ENCODE measurements around the gene ACTL6A. TPM values are rescaled to one million over a fixed set of nuclear protein-coding genes. Genes with fewer than 3 reads are reported as not detected.

Gene ACTL6A
- polyA plus RNA-seq, 1 donor from 2014 or later = 137 TPM

- Histone ChIP-seq H3F3A (ENCODE audit: insufficient read depth, low read length, poor library complexity, severe bottlenecking) (no peaks in the 10 kb centered on the region), H2AFZ (ENCODE audit: low read depth, low read length) (no peak overlapping the region), H3K9ac (ENCODE audit: low read length) (no peak overlapping the region), H4K20me1 (ENCODE audit: insufficient read depth) (no peaks in the 10 kb centered on the region), H3K9me2 (ENCODE audit: insufficient read depth, low read length) (no peaks in the 10 kb centered on the region), H3K36me3 (ENCODE audit: insufficient read depth, low read length) (no peaks in the 10 kb centered on the region), H3K4me3 (ENCODE audit: low read length) (no peak overlapping the region), H3K27me3 (ENCODE audit: insufficient read depth, low read depth, low read length) (no peaks in the 10 kb centered on the region), H3K79me2 (replicated peaks; ENCODE audit: insufficient read depth, low read length) (no peaks in the 10 kb centered on the region), H3K27ac (ENCODE audit: low read length) (no peak overlapping the region), H3K4me2 (ENCODE audit: low read length) (no peak overlapping the region), H3K9me3 (ENCODE audit: low read length) (no peaks in the 10 kb centered on the region)
- no peak for TF ChIP-seq TAF1 (IDR thresholded peaks at IDR 0.05; ENCODE audit: low read depth)
- TF ChIP-seq CTCF (IDR thresholded peaks at IDR 0.05; ENCODE audit: poor library complexity, severe bottlenecking) = no peak
- TF ChIP-seq REST (IDR thresholded peaks at IDR 0.05; ENCODE audit: borderline replicate concordance) = no peak
- TF ChIP-seq POLR2AphosphoS5 (IDR thresholded peaks at IDR 0.05) = no peak
Measured at GRCh38 chr3:179531576-179531975, 31.1 kb upstream of the ACTL6A start.

GRCh38 chr3:179533274-179533673 lies 29.5 kb upstream of the ACTL6A start:
- H4K20me1 ChIP-seq (ENCODE audit: insufficient read depth) = no peaks in the 10 kb centered on the region
- TF ChIP-seq MXI1 (conservative IDR thresholded peaks at IDR 0.05; ENCODE audit: poor library complexity, severe bottlenecking) = no peak
- TF ChIP-seq EZH2 (IDR thresholded peaks at IDR 0.05; ENCODE audit: borderline replicate concordance, insufficient read depth, low read length, poor library complexity, severe bottlenecking) = no peak
- no peak for TF ChIP-seq REST (IDR thresholded peaks at IDR 0.05; ENCODE audit: borderline replicate concordance)
- no peak for TF ChIP-seq TAF1 (IDR thresholded peaks at IDR 0.05; ENCODE audit: low read depth)
- TF ChIP-seq CTCF (IDR thresholded peaks at IDR 0.05; ENCODE audit: poor library complexity, severe bottlenecking) = no peak
- no peak for TF ChIP-seq EP300 (conservative IDR thresholded peaks at IDR 0.05; ENCODE audit: poor library complexity, severe bottlenecking)
- no peak for TF ChIP-seq SMC3 (conservative IDR thresholded peaks at IDR 0.05; ENCODE audit: poor library complexity)
- TF ChIP-seq RAD21 (conservative IDR thresholded peaks at IDR 0.05) = no peak
- no peak for TF ChIP-seq POLR2AphosphoS5 (IDR thresholded peaks at IDR 0.05)
- H3K27me3 ChIP-seq (ENCODE audit: insufficient read depth, low read depth, low read length) = no peaks in the 10 kb centered on the region
- H3K79me2 ChIP-seq (replicated peaks; ENCODE audit: insufficient read depth, low read length) = no peaks in the 10 kb centered on the region
- H3F3A ChIP-seq (ENCODE audit: insufficient read depth, low read length, poor library complexity, severe bottlenecking) = no peaks in the 10 kb centered on the region
- no peak overlapping the region for H3K4me3 ChIP-seq (ENCODE audit: low read length)
- no peaks in the 10 kb centered on the region for H3K9me3 ChIP-seq (ENCODE audit: low read length)
- no peak overlapping the region for H2AFZ ChIP-seq (ENCODE audit: low read depth, low read length)
- H3K9me2 ChIP-seq (ENCODE audit: insufficient read depth, low read length) = no peaks in the 10 kb centered on the region
- no peak overlapping the region for H3K4me2 ChIP-seq (ENCODE audit: low read length)
- no peak overlapping the region for H3K27ac ChIP-seq (ENCODE audit: low read length)
- no peaks in the 10 kb centered on the region for H3K36me3 ChIP-seq (ENCODE audit: insufficient read depth, low read length)
- H3K9ac ChIP-seq (ENCODE audit: low read length) = no peak overlapping the region

Data from neural cell (in vitro differentiated cells).